Neural crest cell (in vitro differentiated cells): ENCODE results near the gene IL2RG. TPM values are rescaled to one million over a fixed set of nuclear protein-coding genes. Genes with fewer than 3 reads are reported as not detected.
A peak's percentile ranks its signal among the peaks of the same experiment; 100 is the strongest.

Source experiments
- DNase-seq: peaks from one replicate; pipeline ENCODE4 v3.0.0; 2021; ENCODE audit warnings: low read depth, mixed read lengths, low spot score
- H3K27ac Mint-ChIP-seq: one replicate; pipeline ENCODE4 v1.8.0; 2021; ENCODE audit warnings: mild to moderate bottlenecking, mixed read lengths; ENCODE audit not compliant: unreplicated experiment
- H3K27me3 Mint-ChIP-seq: 2 replicates; pipeline ENCODE4 v1.8.0; 2021; ENCODE audit warnings: low read depth, mild to moderate bottlenecking, mixed read lengths
- H3K36me3 Mint-ChIP-seq: 2 replicates; pipeline ENCODE4 v1.8.0; 2021; ENCODE audit warnings: low read depth, mild to moderate bottlenecking, mixed read lengths
- H3K4me1 Mint-ChIP-seq: 2 replicates; pipeline ENCODE4 v1.8.0; 2021; ENCODE audit warnings: mixed read lengths
- H3K4me3 Mint-ChIP-seq: one replicate; pipeline ENCODE4 v1.8.0; 2021; ENCODE audit warnings: mild to moderate bottlenecking, mixed read lengths
- H3K9me3 Mint-ChIP-seq: 2 replicates; pipeline ENCODE4 v1.8.0; 2021; ENCODE audit warnings: mixed read lengths
- total RNA-seq: library from RNA; stranded (reverse); gene quantifications from 2 replicates; pipeline ENCODE4 v1.2.1, GENCODE V29; 2021
- TF ChIP-seq, protein P1 (sequence below): fragments of 200-600 bp; sonication (generic); conservative IDR thresholded peaks from 2 replicates; pipeline ENCODE4 v1.5.0; 2021; ENCODE audit warnings: antibody characterized with exemption, mild to moderate bottlenecking

Gene IL2RG
- total RNA-seq, 1 donor from 2014 or later, result not detected

DNA sequence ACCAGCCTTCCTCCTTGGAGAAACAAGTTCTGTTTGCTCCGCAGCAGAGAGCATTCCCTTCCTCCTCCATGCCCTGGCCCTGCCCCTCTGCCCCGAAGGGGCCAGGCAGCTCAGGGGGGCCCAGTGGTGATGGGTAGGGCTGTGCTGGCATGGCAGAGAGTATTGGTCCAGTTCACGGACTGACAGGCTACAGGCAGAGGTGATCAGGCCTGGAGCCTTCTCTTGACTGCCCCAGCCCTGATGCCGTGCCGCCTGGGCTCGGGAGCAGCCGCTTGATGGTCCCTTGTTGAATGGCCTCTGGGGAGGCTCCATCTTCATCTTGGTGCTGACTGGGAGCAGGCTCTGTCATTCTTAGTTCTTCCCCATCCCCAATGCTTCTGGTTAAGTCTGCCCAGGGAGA, 42.8 kb upstream of the IL2RG start:
- Mint-ChIP-seq H3K4me1 (no peaks in the 10 kb centered on the region), H3K36me3 (peaks cover 11% of the 10 kb centered on the region), H3K27ac (no peak overlapping the region), H3K9me3 (no peaks in the 10 kb centered on the region), H3K4me3 (no peak overlapping the region), H3K27me3 (no peaks in the 10 kb centered on the region)
- no peak for DNase-seq
- TF ChIP-seq, protein P1, sequence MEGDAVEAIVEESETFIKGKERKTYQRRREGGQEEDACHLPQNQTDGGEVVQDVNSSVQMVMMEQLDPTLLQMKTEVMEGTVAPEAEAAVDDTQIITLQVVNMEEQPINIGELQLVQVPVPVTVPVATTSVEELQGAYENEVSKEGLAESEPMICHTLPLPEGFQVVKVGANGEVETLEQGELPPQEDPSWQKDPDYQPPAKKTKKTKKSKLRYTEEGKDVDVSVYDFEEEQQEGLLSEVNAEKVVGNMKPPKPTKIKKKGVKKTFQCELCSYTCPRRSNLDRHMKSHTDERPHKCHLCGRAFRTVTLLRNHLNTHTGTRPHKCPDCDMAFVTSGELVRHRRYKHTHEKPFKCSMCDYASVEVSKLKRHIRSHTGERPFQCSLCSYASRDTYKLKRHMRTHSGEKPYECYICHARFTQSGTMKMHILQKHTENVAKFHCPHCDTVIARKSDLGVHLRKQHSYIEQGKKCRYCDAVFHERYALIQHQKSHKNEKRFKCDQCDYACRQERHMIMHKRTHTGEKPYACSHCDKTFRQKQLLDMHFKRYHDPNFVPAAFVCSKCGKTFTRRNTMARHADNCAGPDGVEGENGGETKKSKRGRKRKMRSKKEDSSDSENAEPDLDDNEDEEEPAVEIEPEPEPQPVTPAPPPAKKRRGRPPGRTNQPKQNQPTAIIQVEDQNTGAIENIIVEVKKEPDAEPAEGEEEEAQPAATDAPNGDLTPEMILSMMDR, result no peak

DNA sequence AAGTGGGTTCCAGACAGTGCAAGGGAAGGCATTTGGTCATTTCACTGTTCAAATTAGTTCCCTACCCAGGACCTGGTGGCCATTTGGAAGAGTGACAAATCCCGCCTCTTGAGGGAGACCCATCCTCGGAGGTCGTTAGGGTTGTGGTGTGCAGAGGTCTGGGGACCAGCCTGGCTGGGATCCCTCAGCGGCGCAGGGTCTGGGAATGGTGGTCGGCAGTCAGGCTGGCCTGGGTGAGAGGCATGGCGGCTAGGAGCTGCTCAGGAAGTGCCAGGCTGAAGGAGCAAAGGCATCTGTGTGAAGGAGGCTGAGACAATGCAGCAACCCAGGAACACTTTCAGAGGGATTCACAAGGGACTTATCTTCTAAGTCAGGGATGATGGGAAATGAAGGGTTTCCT, 40.0 kb upstream of the IL2RG start:
- H3K27me3 Mint-ChIP-seq, result peaks cover 1% of the 10 kb centered on the region
- peaks cover 9% of the 10 kb centered on the region for H3K36me3 Mint-ChIP-seq
- H3K27ac Mint-ChIP-seq, result no peak overlapping the region
- no peaks in the 10 kb centered on the region for H3K9me3 Mint-ChIP-seq
- TF ChIP-seq, protein P1, result no peak
- peaks cover 12% of the 10 kb centered on the region for H3K4me1 Mint-ChIP-seq
- no peak for DNase-seq
- no peak overlapping the region for H3K4me3 Mint-ChIP-seq

DNA sequence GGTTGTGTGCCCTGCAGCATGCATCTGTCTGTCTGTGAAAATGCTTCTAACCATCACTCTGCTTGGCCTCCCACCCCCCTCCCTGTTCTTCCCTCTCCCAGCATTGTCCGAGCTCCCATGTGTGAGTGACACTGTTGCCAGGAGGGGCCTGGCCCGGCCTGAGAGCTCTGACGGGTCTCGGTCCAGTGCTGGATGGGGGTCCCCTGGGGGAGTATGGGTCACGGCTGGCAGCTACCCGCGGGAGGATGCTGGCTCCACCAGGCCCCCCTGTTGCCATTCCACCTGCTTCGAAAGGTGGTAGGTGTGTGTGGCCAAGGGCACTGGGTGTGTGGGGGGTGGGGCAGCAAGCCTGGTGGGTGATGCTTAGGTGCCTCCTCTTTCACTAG, 36.9 kb upstream of the IL2RG start:
- Mint-ChIP-seq H3K36me3 (no peaks in the 10 kb centered on the region), H3K4me1 (peaks cover 24% of the 10 kb centered on the region), H3K27me3 (peaks cover 8% of the 10 kb centered on the region), H3K9me3 (no peaks in the 10 kb centered on the region), H3K27ac (peak overlapping the region; percentile 57), H3K4me3 (peak overlapping the region; percentile 54)
- no peak for DNase-seq
- TF ChIP-seq, protein P1, result no peak

DNA sequence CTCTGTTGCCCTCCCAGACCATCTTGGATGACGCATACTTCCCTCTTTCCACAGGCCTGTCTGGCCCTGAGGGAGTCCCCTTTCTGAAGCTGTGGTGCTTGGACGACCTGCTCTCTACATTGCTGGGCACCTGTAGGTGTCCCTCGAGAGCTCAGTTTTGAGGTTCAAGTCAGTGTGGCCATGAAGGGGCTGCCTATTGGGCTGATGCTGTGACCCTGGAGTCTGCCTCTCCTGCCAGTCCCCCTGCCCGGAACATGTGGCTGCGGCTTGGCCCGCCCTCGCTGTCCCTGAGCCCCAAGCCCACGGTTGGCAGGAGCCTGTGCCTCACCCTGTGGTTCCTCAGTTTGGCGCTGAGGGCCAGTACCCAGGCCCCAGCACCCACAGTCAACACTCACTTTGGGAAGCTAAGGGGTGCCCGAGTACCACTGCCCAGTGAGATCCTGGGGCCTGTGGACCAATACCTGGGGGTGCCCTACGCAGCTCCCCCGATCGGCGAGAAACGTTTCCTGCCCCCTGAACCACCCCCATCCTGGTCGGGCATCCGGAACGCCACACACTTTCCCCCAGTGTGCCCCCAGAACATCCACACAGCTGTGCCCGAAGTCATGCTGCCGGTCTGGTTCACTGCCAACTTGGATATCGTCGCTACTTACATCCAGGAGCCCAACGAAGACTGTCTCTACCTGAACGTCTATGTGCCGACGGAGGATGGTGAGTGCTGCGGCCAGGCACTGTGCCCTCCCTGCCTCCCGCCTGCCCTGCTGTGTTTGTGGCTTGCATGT, 36.3 kb upstream of the IL2RG start:
- DNase-seq, result no peak
- no peaks in the 10 kb centered on the region for H3K9me3 Mint-ChIP-seq
- TF ChIP-seq, protein P1, result no peak
- peaks cover 8% of the 10 kb centered on the region for H3K27me3 Mint-ChIP-seq
- H3K36me3 Mint-ChIP-seq, result no peaks in the 10 kb centered on the region
- peaks cover 24% of the 10 kb centered on the region for H3K4me1 Mint-ChIP-seq
- peak overlapping the region; percentile 57 for H3K27ac Mint-ChIP-seq
- H3K4me3 Mint-ChIP-seq, result peak overlapping the region; percentile 93

DNA sequence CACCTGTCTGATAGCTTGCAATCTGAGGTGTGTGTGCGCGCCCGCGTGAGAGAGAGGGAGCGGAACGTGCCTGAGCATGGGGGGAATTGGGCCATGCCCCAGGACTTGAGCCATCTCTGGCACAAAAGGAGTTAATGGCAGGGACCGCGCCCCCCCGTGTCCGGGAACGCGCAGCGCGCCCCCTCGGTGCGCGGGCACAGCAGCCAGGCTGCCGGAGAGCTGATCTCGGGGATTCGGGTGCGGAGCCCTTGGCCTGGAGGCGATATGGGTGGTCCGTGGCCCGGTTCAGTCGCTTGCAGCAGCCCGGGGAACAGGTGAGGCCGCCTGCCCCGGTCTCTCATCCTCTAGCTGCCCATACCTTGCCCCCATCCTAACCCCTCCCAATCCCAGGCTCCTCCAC, 33.3 kb upstream of the IL2RG start, which contains the start of gene NLGN3:
Gene NLGN3, plus strand, starts transcription at position 191 of the 400 bp plus-strand sequence. CDS start 2,909 bp downstream, outside the sequence.
- no peaks in the 10 kb centered on the region for H3K9me3 Mint-ChIP-seq

More for the DNA sequence above, 33.3 kb upstream of the IL2RG start, which contains the start of gene NLGN3:
- Mint-ChIP-seq H3K36me3 (no peaks in the 10 kb centered on the region), H3K27ac (peak within 1 kb of the TSS; percentile 59), H3K4me3 (peak within 1 kb of the TSS; percentile 93), H3K4me1 (peaks cover 24% of the 10 kb centered on the region), H3K27me3 (peaks cover 8% of the 10 kb centered on the region)
- TF ChIP-seq, protein P1, result no peak
- peak; percentile 25 for DNase-seq
